GM08714 (cell line): Measurements from ENCODE around the gene ATXN2.
"Not testable (repeated sequence)": the region's sequence is repeated elsewhere in the genome, so short reads cannot be mapped to it uniquely, and the experiment has no call there.

Experiments
- H3K4me3 ChIP-seq: fragments of 200-500 bp; sonication (Bioruptor generic); 2 replicates; pipeline ENCODE4 v1.5.1; 2014; ENCODE audit warnings: mild to moderate bottlenecking, low read length, inconsistent platforms
- ZNF274 ChIP-seq: IDR thresholded peaks from 2 replicates; pipeline ENCODE4 v1.6.1; 2012; ENCODE audit warnings: mild to moderate bottlenecking, low read depth, low read length

Gene ATXN2

GRCh38 chr12:111605911-111606766 lies 7.0 kb upstream of the ATXN2 start:
- no peak overlapping the region for H3K4me3 ChIP-seq
- TF ChIP-seq ZNF274: no peak

- not testable (repeated sequence) for H3K4me3 ChIP-seq
These were observed 3.7 kb upstream of the ATXN2 start for GRCh38 chr12:111602857-111603256.

- TF ChIP-seq ZNF274: no peak
These were observed 3.2 kb upstream of the ATXN2 start for GRCh38 chr12:111602348-111602747.

GRCh38 chr12:111600986-111601385 lies 1.9 kb upstream of the ATXN2 start:
- H3K4me3 ChIP-seq: not testable (repeated sequence)

More at GRCh38 chr12:111602348-111602747, 3.2 kb upstream of the ATXN2 start:
- no peak overlapping the region for H3K4me3 ChIP-seq

- no peak for TF ChIP-seq ZNF274
- peak overlapping the region; percentile 76 for H3K4me3 ChIP-seq
These were observed 1.1 kb upstream of the ATXN2 start for GRCh38 chr12:111600205-111600642.

GRCh38 chr12:111599453-111600204 lies 514 bp upstream of the ATXN2 start:
- no peak for TF ChIP-seq ZNF274
- peak overlapping the region; percentile 76 for H3K4me3 ChIP-seq

GRCh38 chr12:111597831-111598636 lies 1.1 kb downstream of the ATXN2 start:
- peak overlapping the region; percentile 76 for H3K4me3 ChIP-seq
- no peak for TF ChIP-seq ZNF274

- no peak for TF ChIP-seq ZNF274
- H3K4me3 ChIP-seq: peak overlapping the region; percentile 76
These were observed 1.9 kb downstream of the ATXN2 start for GRCh38 chr12:111596985-111597830.

- not testable (repeated sequence) for H3K4me3 ChIP-seq
These were observed 3.7 kb downstream of the ATXN2 start for GRCh38 chr12:111595341-111595835.

- H3K4me3 ChIP-seq: not testable (repeated sequence)
These were observed 7.6 kb downstream of the ATXN2 start for GRCh38 chr12:111591399-111592010.

GRCh38 chr12:111590552-111590951 lies 8.6 kb downstream of the ATXN2 start:
- H3K4me3 ChIP-seq: no peak overlapping the region
- no peak for TF ChIP-seq ZNF274

GRCh38 chr12:111589601-111590000 lies 9.5 kb downstream of the ATXN2 start:
- no peak for TF ChIP-seq ZNF274

GRCh38 chr12:111588010-111588409 lies 11.1 kb downstream of the ATXN2 start:
- no peak overlapping the region for H3K4me3 ChIP-seq
- no peak for TF ChIP-seq ZNF274

More at GRCh38 chr12:111589601-111590000, 9.5 kb downstream of the ATXN2 start:
- H3K4me3 ChIP-seq: no peak overlapping the region

- no peak overlapping the region for H3K4me3 ChIP-seq
- TF ChIP-seq ZNF274: no peak
These were observed 12.1 kb downstream of the ATXN2 start for GRCh38 chr12:111586986-111587385.
